ENCODE results near the gene TRIM52. TPM values are rescaled to one million over a fixed set of nuclear protein-coding genes. Genes with fewer than 3 reads are reported as not detected.

The TRIM52 gene
- total and polyA plus RNA-seq, 10 donors, result 11.6 to 44.0 (median 20.9) TPM

- no peaks in the 10 kb centered on the region for H3K27me3 ChIP-seq (replicated peaks in 1 of 7)
- peaks cover 38 to 65% (median 58%) of the 10 kb centered on the region in 6 donors for H3K4me1 ChIP-seq
- DNase-seq, result peak; percentile 65
- no peaks in the 10 kb centered on the region for H3K9me3 ChIP-seq
- H3K4me3 ChIP-seq, result peak overlapping the region; percentile 67 to 96 (median 80)
- 3 to 6% (median 4%) methylated on average over 26 of the region's 26 CpGs for WGBS, 5 donors
- TF ChIP-seq CTCF (IDR thresholded peaks at IDR 0.05 in 8 of 11, conservative IDR thresholded peaks at IDR 0.05 in 3 of 11), result no peak
- TF ChIP-seq POLR2AphosphoS5 (IDR thresholded peaks at IDR 0.05), result no peak
- TF ChIP-seq POLR2A (IDR thresholded peaks at IDR 0.05), result no peak
- peaks cover 0 to 54% (median 10%) of the 10 kb centered on the region in 6 donors for H3K36me3 ChIP-seq
- intact Hi-C loops (cut with DNase I; ENCODE audit: low total_unique reads), result no loop called here
- peak overlapping the region; percentile 93 to 100 (median 99) for H3K27ac ChIP-seq
These were observed 796 bp downstream of the TRIM52 start for GRCh38 chr5:181259974-181260719.

- H3K9me3 ChIP-seq, result no peaks in the 10 kb centered on the region
- TF ChIP-seq POLR2AphosphoS5 (IDR thresholded peaks at IDR 0.05) (no peak), POLR2A (IDR thresholded peaks at IDR 0.05) (no peak), CTCF (IDR thresholded peaks at IDR 0.05 in 8 of 11, conservative IDR thresholded peaks at IDR 0.05 in 3 of 11) (no peak)
- H3K27me3 ChIP-seq (replicated peaks in 1 of 7), result no peaks in the 10 kb centered on the region
- intact Hi-C loops (cut with DNase I; ENCODE audit: low total_unique reads), result no loop called here
- H3K36me3 ChIP-seq, result peaks cover 0 to 55% (median 7%) of the 10 kb centered on the region in 6 donors
- peaks cover 39 to 74% (median 65%) of the 10 kb centered on the region in 6 donors for H3K4me1 ChIP-seq
- peak; percentile 4 for DNase-seq
- H3K27ac ChIP-seq, result peak overlapping the region in 3 of 8 donors; percentile 96 to 100 (median 100)
- H3K4me3 ChIP-seq, result peak overlapping the region; percentile 67 to 96 (median 80)
- WGBS, 5 donors, result 44 to 66% (median 62%) methylated on average over 2 of the region's 2 CpGs
These were observed 1.7 kb downstream of the TRIM52 start for GRCh38 chr5:181259283-181259682.

- peaks cover 39 to 81% (median 71%) of the 10 kb centered on the region in 6 donors for H3K4me1 ChIP-seq
- H3K9me3 ChIP-seq, result no peaks in the 10 kb centered on the region
- DNase-seq, result peak; percentile 11
- peak overlapping the region in 2 of 8 donors; percentile 96 to 100 for H3K27ac ChIP-seq
- intact Hi-C loops (cut with DNase I; ENCODE audit: low total_unique reads), result no loop called here
- H3K36me3 ChIP-seq, result peaks cover 0 to 55% (median 6%) of the 10 kb centered on the region in 6 donors
- H3K4me3 ChIP-seq, result peak overlapping the region in 6 of 8 donors; percentile 67 to 96 (median 78)
- 60 to 80% (median 69%) methylated on average over 3 of the region's 3 CpGs for WGBS, 5 donors
- TF ChIP-seq POLR2A (IDR thresholded peaks at IDR 0.05), result no peak
- no peak for TF ChIP-seq CTCF (IDR thresholded peaks at IDR 0.05 in 8 of 11, conservative IDR thresholded peaks at IDR 0.05 in 3 of 11)
- TF ChIP-seq POLR2AphosphoS5 (IDR thresholded peaks at IDR 0.05), result no peak
- H3K27me3 ChIP-seq (replicated peaks in 1 of 7), result no peaks in the 10 kb centered on the region
These were observed 2.4 kb downstream of the TRIM52 start for GRCh38 chr5:181258576-181258975.

GRCh38 chr5:181255836-181256578 is 4.9 kb downstream of the TRIM52 start:
- peak overlapping the region in 5 of 8 donors; percentile 2 to 45 (median 22) for H3K27ac ChIP-seq
- no peak for TF ChIP-seq CTCF (IDR thresholded peaks at IDR 0.05 in 8 of 11, conservative IDR thresholded peaks at IDR 0.05 in 3 of 11)
- TF ChIP-seq POLR2AphosphoS5 (IDR thresholded peaks at IDR 0.05), result no peak
- no peak for TF ChIP-seq POLR2A (IDR thresholded peaks at IDR 0.05)
- 78 to 89% (median 85%) methylated on average over 7 of the region's 7 CpGs for WGBS, 5 donors

More at GRCh38 chr5:181255836-181256578, 4.9 kb downstream of the TRIM52 start:
- Histone ChIP-seq H3K27me3 (replicated peaks in 1 of 7) (no peaks in the 10 kb centered on the region), H3K9me3 (no peaks in the 10 kb centered on the region), H3K4me3 (no peak overlapping the region), H3K36me3 (peaks cover 0 to 72% (median 9%) of the 10 kb centered on the region in 6 donors), H3K4me1 (peaks cover 39 to 97% (median 84%) of the 10 kb centered on the region in 6 donors)
- peak; percentile 37 for DNase-seq
- intact Hi-C loops (cut with DNase I; ENCODE audit: low total_unique reads), result no loop called here
